ENCODE data around the gene POLL.
A peak's percentile ranks its signal among the peaks of the same experiment; 100 is the strongest.
"Not testable (repeated sequence)": the region's sequence is repeated elsewhere in the genome, so short reads cannot be mapped to it uniquely, and the experiment has no call there.

Gene POLL

GRCh38 chr10:101587725-101588653 lies at the start of gene POLL, which contains the start of gene DPCD:
Gene POLL (minus strand): TSS chr10:101588257. CDS start chr10:101587360, 897 bp downstream.
Gene DPCD (plus strand): TSS chr10:101588321. CDS start chr10:101588337, 16 bp downstream.
- peak; percentile 93 for DNase-seq

GRCh38 chr10:101633510-101633909 lies 45.5 kb upstream of the POLL start:
- not testable (repeated sequence) for DNase-seq

GRCh38 chr10:101631821-101632475 lies 43.9 kb upstream of the POLL start:
- no peak for DNase-seq

GRCh38 chr10:101630633-101630920 lies 42.5 kb upstream of the POLL start:
- DNase-seq = no peak

GRCh38 chr10:101629837-101630632 lies 42.0 kb upstream of the POLL start:
- no peak for DNase-seq

- DNase-seq = no peak
These were observed 37.9 kb upstream of the POLL start for GRCh38 chr10:101625821-101626412.

GRCh38 chr10:101624526-101625102 lies 36.6 kb upstream of the POLL start:
- no peak for DNase-seq

GRCh38 chr10:101623528-101623927 lies 35.5 kb upstream of the POLL start:
- DNase-seq = no peak

GRCh38 chr10:101619983-101620382 lies 31.9 kb upstream of the POLL start:
- DNase-seq = no peak

GRCh38 chr10:101618871-101619270 lies 30.8 kb upstream of the POLL start:
- no peak for DNase-seq

GRCh38 chr10:101617824-101618568 lies 29.9 kb upstream of the POLL start:
- no peak for DNase-seq

- no peak for DNase-seq
These were observed 29.2 kb upstream of the POLL start for GRCh38 chr10:101617102-101617823.

- no peak for DNase-seq
These were observed 28.5 kb upstream of the POLL start for GRCh38 chr10:101616415-101617101.

GRCh38 chr10:101615525-101616116 lies 27.6 kb upstream of the POLL start:
- no peak for DNase-seq

GRCh38 chr10:101614663-101615524 lies 26.8 kb upstream of the POLL start:
- no peak for DNase-seq

- no peak for DNase-seq
These were observed 25.6 kb upstream of the POLL start for GRCh38 chr10:101613646-101614045.

- DNase-seq = no peak
These were observed 24.8 kb upstream of the POLL start for GRCh38 chr10:101612872-101613271.

GRCh38 chr10:101612086-101612485 lies 24.0 kb upstream of the POLL start:
- no peak for DNase-seq
